ENCODE results near the gene ASXL2.
"Not testable (repeated sequence)": the region's sequence is repeated elsewhere in the genome, so short reads cannot be mapped to it uniquely, and the experiment has no call there.

The ASXL2 gene

GRCh38 chr2:25833566-25833965, 44.7 kb downstream of the ASXL2 start:
- DNase-seq (ENCODE audit: low spot score), result no peak

GRCh38 chr2:25832897-25833296, 45.4 kb downstream of the ASXL2 start:
- no peak for DNase-seq (ENCODE audit: low spot score)

- no peak for DNase-seq (ENCODE audit: low spot score)
These were observed 46.4 kb downstream of the ASXL2 start for GRCh38 chr2:25831746-25832449.

- DNase-seq (ENCODE audit: low spot score), result no peak
These were observed 48.5 kb downstream of the ASXL2 start for GRCh38 chr2:25829828-25830227.

GRCh38 chr2:25829377-25829704, 48.9 kb downstream of the ASXL2 start:
- DNase-seq (ENCODE audit: low spot score), result no peak

- not testable (repeated sequence) for DNase-seq (ENCODE audit: low spot score)
These were observed 49.5 kb downstream of the ASXL2 start for GRCh38 chr2:25828532-25829376.

- no peak for DNase-seq (ENCODE audit: low spot score)
These were observed 53.0 kb downstream of the ASXL2 start for GRCh38 chr2:25825238-25825637.

- DNase-seq (ENCODE audit: low spot score), result no peak
These were observed 53.6 kb downstream of the ASXL2 start for GRCh38 chr2:25824718-25825117.

GRCh38 chr2:25824216-25824615, 54.1 kb downstream of the ASXL2 start:
- no peak for DNase-seq (ENCODE audit: low spot score)

- DNase-seq (ENCODE audit: low spot score), result no peak
These were observed 55.8 kb downstream of the ASXL2 start for GRCh38 chr2:25822190-25823117.

- peak; percentile 30 for DNase-seq (ENCODE audit: low spot score)
These were observed 56.8 kb downstream of the ASXL2 start for GRCh38 chr2:25821225-25822056.

GRCh38 chr2:25819597-25820039, 58.7 kb downstream of the ASXL2 start:
- no peak for DNase-seq (ENCODE audit: low spot score)

GRCh38 chr2:25817630-25818029, 60.7 kb downstream of the ASXL2 start:
- DNase-seq (ENCODE audit: low spot score), result no peak

GRCh38 chr2:25817006-25817405, 61.3 kb downstream of the ASXL2 start:
- DNase-seq (ENCODE audit: low spot score), result no peak

GRCh38 chr2:25816249-25816648, 62.0 kb downstream of the ASXL2 start:
- no peak for DNase-seq (ENCODE audit: low spot score)

GRCh38 chr2:25814681-25815080, 63.6 kb downstream of the ASXL2 start:
- no peak for DNase-seq (ENCODE audit: low spot score)

- DNase-seq (ENCODE audit: low spot score), result no peak
These were observed 67.9 kb downstream of the ASXL2 start for GRCh38 chr2:25810428-25810827.

- DNase-seq (ENCODE audit: low spot score), result no peak
These were observed 68.6 kb downstream of the ASXL2 start for GRCh38 chr2:25809646-25810045.

GRCh38 chr2:25808006-25808383, 70.3 kb downstream of the ASXL2 start:
- DNase-seq (ENCODE audit: low spot score), result no peak

- no peak for DNase-seq (ENCODE audit: low spot score)
These were observed 71.3 kb downstream of the ASXL2 start for GRCh38 chr2:25806941-25807340.

- DNase-seq (ENCODE audit: low spot score), result no peak
These were observed 72.3 kb downstream of the ASXL2 start for GRCh38 chr2:25805987-25806386.

GRCh38 chr2:25804338-25804737, 73.9 kb downstream of the ASXL2 start:
- DNase-seq (ENCODE audit: low spot score), result no peak
